WTC11 (cell line): ENCODE measurements around the gene CLDN5.

Experiments used
- CREM ChIP-seq: sonication (generic); formaldehyde crosslinking; IDR thresholded peaks from 2 replicates; pipeline ENCODE4 v1.8.1; 2022; ENCODE audit warnings: mild to moderate bottlenecking, missing genetic modification reagents, moderate library complexity
- NR3C1 ChIP-seq: sonication (generic); formaldehyde crosslinking; conservative IDR thresholded peaks from 2 replicates; pipeline ENCODE4 v1.8.1; 2023; ENCODE audit warnings: low read depth, mild to moderate bottlenecking, missing genetic modification reagents
- SP1 ChIP-seq: sonication (generic); formaldehyde crosslinking; conservative IDR thresholded peaks from 2 replicates; pipeline ENCODE4 v1.8.1; 2022; ENCODE audit warnings: missing genetic modification reagents
- TEAD1 ChIP-seq: sonication (generic); formaldehyde crosslinking; IDR thresholded peaks from 2 replicates; pipeline ENCODE4 v1.8.0; 2022; ENCODE audit warnings: mild to moderate bottlenecking, missing genetic modification reagents
- TF ChIP-seq, protein P1 (sequence below): sonication (generic); formaldehyde crosslinking; IDR thresholded peaks from 2 replicates; pipeline ENCODE4 v1.8.1; 2023; ENCODE audit warnings: mild to moderate bottlenecking, missing genetic modification reagents
- TF ChIP-seq, protein P2 (sequence below): fragments of 200-600 bp; IDR thresholded peaks from 2 replicates; pipeline ENCODE4 v1.8.0; 2022; ENCODE audit warnings: antibody characterized with exemption
- TF ChIP-seq, protein P3 (sequence below): fragments of 250-450 bp; sonication (Bioruptor Pico); IDR thresholded peaks from 2 replicates; pipeline ENCODE4 v1.8.0; 2021; ENCODE audit warnings: mild to moderate bottlenecking
- TF ChIP-seq, protein P4 (sequence below): sonication (generic); formaldehyde crosslinking; IDR thresholded peaks from 2 replicates; pipeline ENCODE4 v1.8.0; 2022; ENCODE audit warnings: missing genetic modification reagents
- TF ChIP-seq, protein P5 (sequence below): sonication (generic); formaldehyde crosslinking; IDR thresholded peaks from 2 replicates; pipeline ENCODE4 v1.8.0; 2022; ENCODE audit warnings: mild to moderate bottlenecking, missing genetic modification reagents

DNA sequence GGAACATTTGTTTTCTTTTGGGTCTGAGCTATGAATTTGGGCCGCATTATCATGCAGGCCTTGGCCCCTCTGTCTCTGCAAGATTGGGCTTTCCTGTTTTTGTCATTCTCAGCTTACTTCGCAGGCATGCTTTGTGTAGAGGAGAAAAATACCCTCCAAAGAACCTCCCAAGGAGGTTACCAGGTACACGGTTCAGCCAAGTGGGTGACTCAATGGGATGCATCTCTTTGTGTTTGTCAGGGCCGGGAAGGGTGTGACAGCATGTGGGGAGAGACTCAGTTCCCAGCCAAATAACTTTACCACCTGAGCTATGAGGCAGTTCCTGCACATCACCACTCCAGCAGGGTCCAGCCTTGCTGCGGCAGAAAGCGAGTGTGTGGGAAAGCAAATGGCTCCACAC is 47.8 kb upstream of the CLDN5 start:
- TF ChIP-seq TEAD1 (CRISPR knock-in tag), result no peak
- TF ChIP-seq, protein P1, sequence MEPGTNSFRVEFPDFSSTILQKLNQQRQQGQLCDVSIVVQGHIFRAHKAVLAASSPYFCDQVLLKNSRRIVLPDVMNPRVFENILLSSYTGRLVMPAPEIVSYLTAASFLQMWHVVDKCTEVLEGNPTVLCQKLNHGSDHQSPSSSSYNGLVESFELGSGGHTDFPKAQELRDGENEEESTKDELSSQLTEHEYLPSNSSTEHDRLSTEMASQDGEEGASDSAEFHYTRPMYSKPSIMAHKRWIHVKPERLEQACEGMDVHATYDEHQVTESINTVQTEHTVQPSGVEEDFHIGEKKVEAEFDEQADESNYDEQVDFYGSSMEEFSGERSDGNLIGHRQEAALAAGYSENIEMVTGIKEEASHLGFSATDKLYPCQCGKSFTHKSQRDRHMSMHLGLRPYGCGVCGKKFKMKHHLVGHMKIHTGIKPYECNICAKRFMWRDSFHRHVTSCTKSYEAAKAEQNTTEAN (CRISPR knock-in tag), result no peak
- no peak for TF ChIP-seq SP1
- no peak for TF ChIP-seq NR3C1 (CRISPR knock-in tag)
- TF ChIP-seq, protein P2, sequence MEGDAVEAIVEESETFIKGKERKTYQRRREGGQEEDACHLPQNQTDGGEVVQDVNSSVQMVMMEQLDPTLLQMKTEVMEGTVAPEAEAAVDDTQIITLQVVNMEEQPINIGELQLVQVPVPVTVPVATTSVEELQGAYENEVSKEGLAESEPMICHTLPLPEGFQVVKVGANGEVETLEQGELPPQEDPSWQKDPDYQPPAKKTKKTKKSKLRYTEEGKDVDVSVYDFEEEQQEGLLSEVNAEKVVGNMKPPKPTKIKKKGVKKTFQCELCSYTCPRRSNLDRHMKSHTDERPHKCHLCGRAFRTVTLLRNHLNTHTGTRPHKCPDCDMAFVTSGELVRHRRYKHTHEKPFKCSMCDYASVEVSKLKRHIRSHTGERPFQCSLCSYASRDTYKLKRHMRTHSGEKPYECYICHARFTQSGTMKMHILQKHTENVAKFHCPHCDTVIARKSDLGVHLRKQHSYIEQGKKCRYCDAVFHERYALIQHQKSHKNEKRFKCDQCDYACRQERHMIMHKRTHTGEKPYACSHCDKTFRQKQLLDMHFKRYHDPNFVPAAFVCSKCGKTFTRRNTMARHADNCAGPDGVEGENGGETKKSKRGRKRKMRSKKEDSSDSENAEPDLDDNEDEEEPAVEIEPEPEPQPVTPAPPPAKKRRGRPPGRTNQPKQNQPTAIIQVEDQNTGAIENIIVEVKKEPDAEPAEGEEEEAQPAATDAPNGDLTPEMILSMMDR, result no peak
- TF ChIP-seq, protein P3, sequence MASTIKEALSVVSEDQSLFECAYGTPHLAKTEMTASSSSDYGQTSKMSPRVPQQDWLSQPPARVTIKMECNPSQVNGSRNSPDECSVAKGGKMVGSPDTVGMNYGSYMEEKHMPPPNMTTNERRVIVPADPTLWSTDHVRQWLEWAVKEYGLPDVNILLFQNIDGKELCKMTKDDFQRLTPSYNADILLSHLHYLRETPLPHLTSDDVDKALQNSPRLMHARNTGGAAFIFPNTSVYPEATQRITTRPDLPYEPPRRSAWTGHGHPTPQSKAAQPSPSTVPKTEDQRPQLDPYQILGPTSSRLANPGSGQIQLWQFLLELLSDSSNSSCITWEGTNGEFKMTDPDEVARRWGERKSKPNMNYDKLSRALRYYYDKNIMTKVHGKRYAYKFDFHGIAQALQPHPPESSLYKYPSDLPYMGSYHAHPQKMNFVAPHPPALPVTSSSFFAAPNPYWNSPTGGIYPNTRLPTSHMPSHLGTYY (CRISPR knock-in tag), result no peak
- no peak for TF ChIP-seq CREM (CRISPR knock-in tag)
- TF ChIP-seq, protein P4, sequence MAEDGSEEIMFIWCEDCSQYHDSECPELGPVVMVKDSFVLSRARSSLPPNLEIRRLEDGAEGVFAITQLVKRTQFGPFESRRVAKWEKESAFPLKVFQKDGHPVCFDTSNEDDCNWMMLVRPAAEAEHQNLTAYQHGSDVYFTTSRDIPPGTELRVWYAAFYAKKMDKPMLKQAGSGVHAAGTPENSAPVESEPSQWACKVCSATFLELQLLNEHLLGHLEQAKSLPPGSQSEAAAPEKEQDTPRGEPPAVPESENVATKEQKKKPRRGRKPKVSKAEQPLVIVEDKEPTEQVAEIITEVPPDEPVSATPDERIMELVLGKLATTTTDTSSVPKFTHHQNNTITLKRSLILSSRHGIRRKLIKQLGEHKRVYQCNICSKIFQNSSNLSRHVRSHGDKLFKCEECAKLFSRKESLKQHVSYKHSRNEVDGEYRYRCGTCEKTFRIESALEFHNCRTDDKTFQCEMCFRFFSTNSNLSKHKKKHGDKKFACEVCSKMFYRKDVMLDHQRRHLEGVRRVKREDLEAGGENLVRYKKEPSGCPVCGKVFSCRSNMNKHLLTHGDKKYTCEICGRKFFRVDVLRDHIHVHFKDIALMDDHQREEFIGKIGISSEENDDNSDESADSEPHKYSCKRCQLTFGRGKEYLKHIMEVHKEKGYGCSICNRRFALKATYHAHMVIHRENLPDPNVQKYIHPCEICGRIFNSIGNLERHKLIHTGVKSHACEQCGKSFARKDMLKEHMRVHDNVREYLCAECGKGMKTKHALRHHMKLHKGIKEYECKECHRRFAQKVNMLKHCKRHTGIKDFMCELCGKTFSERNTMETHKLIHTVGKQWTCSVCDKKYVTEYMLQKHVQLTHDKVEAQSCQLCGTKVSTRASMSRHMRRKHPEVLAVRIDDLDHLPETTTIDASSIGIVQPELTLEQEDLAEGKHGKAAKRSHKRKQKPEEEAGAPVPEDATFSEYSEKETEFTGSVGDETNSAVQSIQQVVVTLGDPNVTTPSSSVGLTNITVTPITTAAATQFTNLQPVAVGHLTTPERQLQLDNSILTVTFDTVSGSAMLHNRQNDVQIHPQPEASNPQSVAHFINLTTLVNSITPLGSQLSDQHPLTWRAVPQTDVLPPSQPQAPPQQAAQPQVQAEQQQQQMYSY, result no peak
- TF ChIP-seq, protein P5, sequence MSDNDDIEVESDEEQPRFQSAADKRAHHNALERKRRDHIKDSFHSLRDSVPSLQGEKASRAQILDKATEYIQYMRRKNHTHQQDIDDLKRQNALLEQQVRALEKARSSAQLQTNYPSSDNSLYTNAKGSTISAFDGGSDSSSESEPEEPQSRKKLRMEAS (CRISPR knock-in tag), result no peak
